ENCODE measurements around the gene KLHL35. TPM values are rescaled to one million over a fixed set of nuclear protein-coding genes. Genes with fewer than 3 reads are reported as not detected.

KLHL35 gene
- total RNA-seq, 4 donors from 2014 or later = 0.17 to 0.42 (median 0.29) TPM; not detected in 1

DNA sequence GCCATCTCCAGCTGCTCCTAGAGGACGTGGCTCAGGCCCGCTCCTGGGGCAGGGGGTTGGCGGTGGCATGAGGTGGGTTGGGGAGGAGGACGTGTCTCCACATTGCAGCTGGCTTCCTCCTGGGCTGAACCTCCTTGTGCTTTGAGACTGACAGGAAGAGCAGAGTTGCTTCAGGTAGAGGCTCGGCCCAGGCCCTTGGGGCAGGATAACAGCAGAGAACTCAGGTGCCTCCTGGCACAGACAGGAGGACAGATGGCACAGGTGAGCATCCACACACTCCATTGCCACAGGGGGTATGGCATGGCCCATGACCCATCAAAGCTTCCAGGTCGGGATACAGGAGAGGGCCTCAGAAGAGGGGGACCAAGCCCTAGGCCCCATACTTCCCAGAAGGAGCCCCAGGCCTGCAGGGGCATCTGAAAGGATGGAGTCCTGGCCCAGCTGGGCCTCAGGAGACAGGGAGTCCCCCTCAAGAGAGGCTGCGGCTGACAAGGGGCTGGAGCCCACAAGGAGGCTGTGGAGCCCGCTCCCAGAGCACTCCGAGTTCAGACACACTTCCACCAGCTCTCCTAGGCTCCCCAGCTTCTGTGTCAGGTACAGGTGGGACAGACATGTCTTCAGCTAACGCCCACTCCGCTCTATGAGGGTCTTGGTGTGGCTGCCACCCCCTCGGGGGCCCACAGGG lies 2.0 kb upstream of the KLHL35 start:
- no peak for TF ChIP-seq POLR2A (IDR thresholded peaks at IDR 0.05; ENCODE audit: low read depth)
- no peak for TF ChIP-seq EP300 (IDR thresholded peaks at IDR 0.05)
- TF ChIP-seq POLR2AphosphoS5 (IDR thresholded peaks at IDR 0.05) = no peak
- no peak for TF ChIP-seq CTCF (IDR thresholded peaks at IDR 0.05)
- H3K27ac ChIP-seq (replicated peaks in 1 of 4) = no peak overlapping the region
- no peak overlapping the region for H3K4me3 ChIP-seq
- intact Hi-C loops (cut with DNase I) = no loop called here
- peaks cover 0 to 14% (median 6%) of the 10 kb centered on the region in 4 donors for H3K36me3 ChIP-seq
- 87% methylated on average over 8 of the region's 12 CpGs for WGBS
- H3K9me3 ChIP-seq = no peaks in the 10 kb centered on the region
- H3K4me1 ChIP-seq = peaks cover 5 to 14% (median 10%) of the 10 kb centered on the region in 4 donors
- peaks cover 0 to 36% (median 12%) of the 10 kb centered on the region in 4 donors for H3K27me3 ChIP-seq
- no peak for DNase-seq (ENCODE audit: extremely low spot score)

- Histone ChIP-seq H3K9me3 (peaks cover 0 to 7% (median 3%) of the 10 kb centered on the region in 4 donors), H3K4me1 (peaks cover 10 to 23% (median 18%) of the 10 kb centered on the region in 4 donors), H3K27me3 (peaks cover 0 to 46% (median 15%) of the 10 kb centered on the region in 4 donors), H3K4me3 (no peak overlapping the region), H3K36me3 (peaks cover 0 to 14% (median 6%) of the 10 kb centered on the region in 4 donors), H3K27ac (replicated peaks in 1 of 4) (no peak overlapping the region)
- TF ChIP-seq CTCF (IDR thresholded peaks at IDR 0.05) = no peak
- no peak for TF ChIP-seq POLR2AphosphoS5 (IDR thresholded peaks at IDR 0.05)
- TF ChIP-seq EP300 (IDR thresholded peaks at IDR 0.05) = no peak
- no peak for TF ChIP-seq POLR2A (IDR thresholded peaks at IDR 0.05; ENCODE audit: low read depth)
- DNase-seq (ENCODE audit: extremely low spot score) = no peak
- intact Hi-C loops (cut with DNase I) = no loop called here
- WGBS = 91% methylated on average over 4 of the region's 4 CpGs
Observed at GRCh38 chr11:75434051-75434450, 1.0 kb upstream of the KLHL35 start.

GRCh38 chr11:75433443-75433842 lies 440 bp upstream of the KLHL35 start:
- Histone ChIP-seq H3K4me3 (no peak overlapping the region), H3K36me3 (peaks cover 0 to 14% (median 6%) of the 10 kb centered on the region in 4 donors), H3K27ac (replicated peaks in 1 of 4) (no peak overlapping the region), H3K27me3 (peaks cover 0 to 52% (median 16%) of the 10 kb centered on the region in 4 donors), H3K4me1 (peaks cover 10 to 29% (median 24%) of the 10 kb centered on the region in 4 donors), H3K9me3 (peaks cover 0 to 7% (median 3%) of the 10 kb centered on the region in 4 donors)
- DNase-seq (ENCODE audit: extremely low spot score) = no peak
- 85% methylated on average over 6 of the region's 6 CpGs for WGBS
- intact Hi-C loops (cut with DNase I) = no loop called here
- TF ChIP-seq CTCF (IDR thresholded peaks at IDR 0.05) (no peak), POLR2AphosphoS5 (IDR thresholded peaks at IDR 0.05) (no peak), EP300 (IDR thresholded peaks at IDR 0.05) (no peak), POLR2A (IDR thresholded peaks at IDR 0.05; ENCODE audit: low read depth) (no peak)

DNA sequence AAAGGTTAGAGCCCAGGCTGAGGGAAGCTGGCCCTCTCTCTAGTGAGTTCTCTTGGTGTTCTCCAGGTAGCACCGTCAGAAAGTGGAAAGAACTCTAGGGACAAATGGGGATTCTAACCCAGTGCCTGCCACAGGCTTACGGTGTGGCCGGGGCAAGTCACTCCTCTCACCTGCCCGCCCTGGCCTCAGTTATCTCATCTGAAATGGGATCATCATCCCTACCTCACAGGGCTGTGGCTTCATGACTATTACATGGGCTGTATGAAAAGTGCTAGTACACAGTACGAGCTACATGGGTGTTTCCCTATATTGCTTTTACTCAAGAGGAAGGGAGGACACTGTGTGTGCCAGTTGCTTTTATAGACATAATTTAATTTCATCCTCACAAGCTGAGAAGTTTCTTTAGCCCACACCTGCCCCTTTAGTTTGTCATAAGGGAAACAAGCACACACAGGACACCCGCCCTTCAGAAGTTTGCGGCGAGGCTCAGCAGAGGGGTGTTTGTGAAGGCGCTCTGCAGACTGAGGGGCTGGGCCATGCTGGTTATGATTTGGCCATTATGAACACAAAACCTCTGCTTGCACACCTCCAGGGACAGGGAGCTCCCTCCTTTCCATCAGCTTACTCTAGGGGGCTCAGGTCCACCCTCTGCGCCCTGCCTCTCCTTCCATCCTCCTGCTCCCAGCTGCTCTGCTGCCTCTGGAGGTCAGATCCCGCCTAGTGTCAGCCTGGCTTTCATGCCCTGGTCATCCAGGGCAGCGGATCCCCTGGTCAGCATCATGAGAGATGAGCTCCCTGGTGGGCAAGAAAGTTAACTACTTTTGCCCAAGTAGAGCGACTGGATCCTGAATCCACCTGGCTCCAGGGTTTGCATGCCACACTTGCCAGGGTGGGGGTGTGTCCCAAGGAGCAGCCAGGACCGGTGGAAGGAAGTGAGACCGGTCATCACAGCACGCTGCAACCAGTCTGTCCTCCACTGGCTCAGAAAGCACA lies 1.2 kb downstream of the KLHL35 start:
- WGBS = 61% methylated on average over 13 of the region's 16 CpGs
- Histone ChIP-seq H3K4me3 (no peak overlapping the region), H3K27ac (replicated peaks in 1 of 4) (no peak overlapping the region), H3K36me3 (peaks cover 0 to 14% (median 6%) of the 10 kb centered on the region in 4 donors), H3K9me3 (peaks cover 0 to 7% (median 3%) of the 10 kb centered on the region in 4 donors), H3K4me1 (peaks cover 10 to 41% (median 30%) of the 10 kb centered on the region in 4 donors), H3K27me3 (peaks cover 0 to 55% (median 16%) of the 10 kb centered on the region in 4 donors)
- DNase-seq (ENCODE audit: extremely low spot score) = no peak
- TF ChIP-seq POLR2A (IDR thresholded peaks at IDR 0.05; ENCODE audit: low read depth) (no peak), POLR2AphosphoS5 (IDR thresholded peaks at IDR 0.05) (no peak), EP300 (IDR thresholded peaks at IDR 0.05) (no peak), CTCF (IDR thresholded peaks at IDR 0.05) (no peak)
- intact Hi-C loops (cut with DNase I) = no loop called here
